NCI-H2227 treated with DMSO at 0.1 percent for 48 hours (cell line): ENCODE data around the gene KIF18B.
"Not testable (repeated sequence)": the region's sequence is repeated elsewhere in the genome, so short reads cannot be mapped to it uniquely, and the experiment has no call there.

ENCODE experiments used
- DNase-seq: peaks from one replicate; lab custom pipeline; 2025; lab: John Stamatoyannopoulos, UW

The KIF18B gene

DNA sequence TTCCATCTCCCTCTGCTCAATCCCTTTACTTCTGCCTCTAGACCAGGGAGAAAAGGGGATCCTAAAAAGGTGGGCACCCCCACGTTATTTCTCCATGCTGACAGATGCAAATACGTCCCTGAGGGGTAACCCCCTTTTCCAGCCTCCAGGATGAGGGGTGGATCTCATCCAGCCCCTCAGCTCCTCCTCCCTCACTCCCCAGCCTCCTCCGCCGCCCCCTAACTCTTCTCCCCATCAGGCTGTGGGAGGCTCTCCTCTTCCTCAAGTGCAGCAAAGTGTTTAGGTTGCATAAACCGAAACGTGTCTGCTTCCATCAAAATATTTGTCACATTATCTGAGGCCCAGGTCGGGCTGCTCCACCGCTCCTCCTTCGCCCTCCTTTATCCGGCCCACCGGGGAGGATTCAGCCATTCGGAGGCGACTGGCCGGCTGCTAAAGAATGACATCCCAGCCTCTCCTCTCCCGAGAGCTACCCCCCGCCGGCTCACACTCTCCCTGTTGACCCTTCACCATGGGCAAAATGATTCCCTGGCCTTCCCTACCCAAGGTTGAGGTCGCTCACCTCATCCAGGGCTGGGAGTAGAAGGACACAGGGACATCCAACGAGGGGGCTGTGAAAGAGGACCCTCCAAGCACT is 21.7 kb upstream of the KIF18B start:
- no peak for DNase-seq

DNA sequence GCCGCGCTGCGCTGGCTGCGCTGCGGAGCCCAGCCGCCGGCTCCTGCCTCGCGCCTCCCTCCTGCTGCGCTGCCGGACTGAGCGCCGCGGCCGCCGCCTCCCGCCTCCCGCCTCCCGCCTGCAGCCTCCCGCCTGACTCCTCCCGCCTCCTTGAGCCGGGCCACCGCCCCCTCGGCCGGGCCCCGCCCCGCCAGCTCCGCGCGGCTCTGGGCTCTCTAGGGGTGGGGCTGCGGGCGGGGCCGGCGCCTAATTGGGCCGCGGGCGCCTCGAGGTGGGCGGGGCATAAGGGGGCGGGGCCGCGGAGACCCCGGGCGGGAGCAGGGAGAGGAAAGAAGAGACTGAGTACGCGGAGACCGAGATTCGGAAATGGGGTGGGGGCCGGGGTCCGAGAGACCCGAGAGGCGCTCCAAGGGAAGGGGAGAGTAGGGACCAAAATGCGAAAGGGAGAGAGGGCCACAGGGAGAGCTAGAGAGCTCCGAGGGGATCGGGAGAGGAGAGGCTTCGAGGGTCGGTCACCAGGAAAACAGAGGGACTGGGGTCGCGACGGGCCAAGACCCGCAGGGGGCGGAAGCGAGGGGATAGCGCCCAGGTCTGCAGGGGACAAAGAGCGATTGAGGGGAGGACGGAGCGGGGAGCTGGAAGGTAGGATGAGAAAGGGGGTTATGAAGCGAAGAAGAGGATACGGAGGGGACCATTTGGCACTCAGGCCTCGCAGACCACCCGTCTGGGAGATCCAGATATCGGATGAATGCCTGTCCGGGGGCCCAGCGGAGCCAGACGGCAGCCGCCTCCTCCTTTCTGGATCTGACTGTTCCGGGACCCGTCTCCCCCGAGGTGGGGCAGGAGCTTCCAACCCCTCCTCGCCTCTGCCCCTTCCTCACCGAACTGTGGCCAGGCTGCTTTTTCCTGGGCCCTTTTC is 20.9 kb upstream of the KIF18B start, which contains the start of gene C1QL1:
C1QL1 (minus strand) TSS at position 79 of the 919 bp plus-strand sequence. CDS start 255 bp downstream, outside the sequence.
- DNase-seq, result peak; percentile 88

DNA sequence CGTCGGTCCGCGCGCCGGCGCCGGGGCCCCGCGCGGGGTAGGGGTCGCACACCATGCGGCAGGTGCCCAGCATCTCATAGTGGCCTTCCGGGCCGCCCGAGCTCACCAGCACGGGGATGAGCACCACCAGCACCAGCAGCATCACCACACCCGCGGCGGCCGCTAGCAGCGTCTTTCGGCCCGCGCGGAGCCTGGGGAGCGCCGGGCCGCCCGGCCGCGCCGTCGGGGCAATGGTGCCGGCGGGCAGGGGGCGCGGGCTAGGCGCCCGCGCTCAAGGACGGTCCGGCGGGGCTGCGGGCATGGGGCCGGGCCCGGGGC is 20.3 kb upstream of the KIF18B start:
- no peak for DNase-seq

DNA sequence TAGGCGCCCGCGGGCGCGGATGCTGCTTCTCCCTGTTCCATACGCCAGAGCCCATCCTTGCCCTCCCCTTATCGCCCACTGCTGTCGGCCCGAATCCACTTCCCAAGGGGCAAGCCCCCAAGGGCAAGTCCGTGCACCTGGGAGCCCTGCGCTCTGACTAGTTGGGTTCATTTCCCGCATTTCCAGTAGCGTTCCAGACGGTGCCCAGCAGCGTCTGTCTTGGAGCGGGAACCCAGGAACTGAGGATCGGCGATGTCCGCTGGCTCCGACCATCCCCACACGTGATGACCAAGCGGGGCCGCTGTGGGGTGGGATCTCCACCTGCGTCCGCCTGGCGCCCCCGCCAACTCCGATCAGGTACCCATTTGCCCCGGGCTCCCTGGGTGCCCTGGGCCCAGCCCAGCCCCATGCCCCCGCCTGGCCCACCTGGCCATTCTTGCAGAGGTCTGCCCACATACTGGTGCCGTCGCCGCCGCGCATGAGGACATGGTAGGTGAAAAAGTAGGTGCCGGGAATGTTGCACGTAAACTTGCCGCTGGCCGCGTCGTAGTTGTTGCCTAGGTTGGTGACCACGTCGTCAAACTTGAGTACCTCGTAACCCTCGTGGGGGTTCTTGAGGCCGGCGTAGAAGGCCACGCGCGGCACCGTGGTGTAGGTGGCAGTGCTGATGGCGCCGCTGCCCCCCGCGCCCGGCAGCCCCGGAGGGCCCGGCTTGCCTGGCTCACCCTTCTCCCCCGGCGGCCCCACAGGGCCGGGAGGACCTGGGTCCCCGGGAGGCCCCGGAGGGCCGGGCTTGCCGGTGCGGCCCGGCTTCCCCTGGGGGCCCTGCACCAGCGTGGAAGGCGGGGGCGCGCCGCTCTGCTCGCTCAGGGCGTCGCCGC is 19.7 kb upstream of the KIF18B start:
- no peak for DNase-seq

DNA sequence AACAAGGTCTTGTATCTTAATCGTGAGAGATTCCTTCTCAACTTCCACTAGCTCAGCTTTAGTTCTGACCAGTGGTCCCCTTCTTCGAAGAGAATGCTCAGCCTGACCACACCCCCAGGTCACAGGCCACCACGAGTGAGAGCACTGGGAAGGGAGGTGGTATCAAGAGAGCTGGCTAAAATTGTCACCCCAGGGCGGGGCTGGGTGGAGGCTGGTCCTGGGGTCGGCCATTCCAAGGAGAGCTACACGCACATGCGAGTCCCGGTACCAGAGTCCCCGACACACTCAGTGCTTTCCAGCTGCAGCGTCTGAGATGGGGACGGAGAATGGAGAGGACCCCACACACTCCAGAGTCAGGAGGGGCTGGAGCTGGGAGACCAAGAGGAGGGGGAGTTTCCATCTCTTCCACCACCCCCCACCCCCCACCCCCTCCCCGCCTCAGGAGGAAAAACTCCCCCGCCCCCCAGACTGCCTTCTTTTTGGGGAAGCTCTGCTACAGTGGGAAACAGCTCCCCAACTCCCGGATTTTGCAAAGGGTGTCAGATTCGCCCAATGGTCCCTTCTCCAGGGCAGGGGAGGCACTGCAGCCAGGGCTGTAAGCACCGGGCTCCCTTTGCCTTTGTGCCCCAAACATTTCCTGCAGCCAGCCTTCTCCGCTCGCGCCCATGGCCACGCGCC is 18.9 kb upstream of the KIF18B start:
- DNase-seq, result no peak

DNA sequence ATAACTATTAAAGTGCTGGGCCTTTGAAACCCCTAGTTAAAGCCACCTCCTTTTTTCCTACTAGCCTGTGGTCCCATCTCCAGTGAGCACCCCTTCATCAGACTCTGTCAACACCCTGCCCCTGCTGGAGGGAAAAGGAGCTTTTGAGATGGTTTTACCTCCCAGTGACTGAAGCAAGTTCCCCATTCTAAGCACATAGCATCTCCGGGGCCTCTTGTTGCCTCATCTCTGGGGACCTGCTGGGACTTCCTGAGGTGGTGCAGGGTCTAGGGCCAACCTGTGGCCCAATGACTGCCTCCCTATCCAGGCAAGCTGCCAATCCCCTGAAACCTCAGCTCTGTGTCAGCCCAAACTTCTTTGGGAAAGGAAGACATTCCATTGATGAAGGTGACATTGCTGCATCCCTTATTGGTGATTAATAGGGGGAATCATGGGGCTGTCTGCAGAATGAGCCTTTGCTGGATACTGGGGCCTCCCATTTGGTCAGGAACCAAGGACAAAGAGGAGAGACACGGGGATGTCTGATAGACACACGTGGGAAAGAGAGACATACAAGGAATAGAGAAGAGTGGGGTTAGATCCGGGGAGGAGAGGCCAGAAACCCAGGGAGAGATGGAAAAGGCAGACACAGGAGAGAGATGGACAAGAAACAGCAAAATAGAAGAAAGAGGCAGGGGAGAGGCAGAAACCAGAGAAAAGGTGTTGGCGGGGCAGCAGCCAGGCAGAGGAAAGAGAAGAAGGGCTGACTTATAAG is 18.1 kb upstream of the KIF18B start:
- no peak for DNase-seq

DNA sequence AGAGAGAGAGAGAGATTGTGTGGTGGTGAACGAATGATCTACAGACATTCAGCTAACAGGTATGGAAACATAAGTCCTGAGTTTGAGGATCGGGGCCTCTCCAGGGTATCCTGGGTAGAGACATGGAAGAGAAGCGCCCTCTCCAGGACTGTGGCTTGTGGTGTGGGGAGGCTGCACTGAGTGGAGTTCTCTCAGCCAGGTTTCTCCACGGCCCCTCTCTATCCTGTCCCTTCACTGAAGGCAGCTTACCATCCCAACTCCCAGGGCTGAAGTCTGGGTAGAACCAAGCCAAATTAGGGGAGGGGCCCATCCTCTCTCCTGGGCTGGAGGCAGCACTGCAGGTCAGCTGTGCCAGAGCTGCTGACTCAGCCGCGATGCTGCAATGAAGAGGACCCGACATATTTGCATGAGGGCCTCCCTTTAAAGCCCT is 14.4 kb upstream of the KIF18B start:
- DNase-seq, result no peak

DNA sequence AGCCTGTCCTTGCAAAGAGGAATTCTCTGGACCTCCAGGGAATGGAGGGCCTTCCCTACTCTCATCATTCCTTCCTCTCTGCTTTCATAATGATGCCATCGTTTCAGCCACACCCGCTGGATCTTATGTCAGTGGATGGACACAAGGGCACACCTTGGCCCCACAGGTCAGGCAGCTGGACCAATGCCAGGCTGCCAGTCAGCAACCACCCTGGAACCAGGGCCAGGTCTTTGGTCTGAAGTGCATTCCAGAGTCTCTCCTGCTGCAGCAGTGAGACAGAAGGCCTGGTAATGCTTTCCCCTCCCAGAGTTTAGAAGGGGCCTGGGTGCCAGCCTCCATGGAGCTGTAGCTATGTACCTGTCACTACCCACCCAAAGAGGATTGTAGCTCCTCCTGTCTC is 13.1 kb upstream of the KIF18B start:
- DNase-seq, result no peak

DNA sequence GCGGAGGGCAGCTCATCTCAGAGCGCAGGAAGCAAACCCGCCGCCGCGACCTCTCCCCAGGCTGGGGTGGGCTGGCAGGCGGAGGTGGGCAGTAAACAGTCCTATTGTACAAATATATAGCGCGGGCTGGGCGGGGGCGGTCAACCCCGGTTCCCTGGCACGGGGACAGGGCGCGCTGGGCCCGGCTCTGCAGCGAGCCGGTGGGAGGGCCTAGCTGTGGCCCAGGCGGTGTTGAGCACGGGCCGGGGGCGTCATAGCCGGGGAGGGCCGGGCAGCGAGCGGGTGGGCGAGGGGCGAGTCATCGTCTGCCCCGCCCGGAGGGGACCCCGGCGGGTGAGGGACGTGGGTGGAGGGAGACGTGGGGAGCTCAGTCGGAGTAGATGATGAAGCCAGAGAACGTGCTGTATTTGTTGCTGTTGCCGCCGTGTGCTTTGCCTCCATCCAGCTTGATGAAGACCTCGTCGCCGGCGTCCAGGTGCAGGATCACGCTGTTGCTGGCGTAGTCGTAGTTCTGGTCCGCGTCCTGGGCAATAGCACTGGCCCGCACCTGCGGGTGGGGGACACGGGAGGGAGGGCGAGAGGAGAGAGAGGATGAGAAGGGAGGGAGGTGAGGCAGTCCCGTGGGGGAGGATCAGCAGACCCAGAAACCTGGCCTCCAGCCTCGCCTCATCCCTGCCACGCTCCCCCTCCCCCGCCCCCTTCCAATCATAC is 12.4 kb upstream of the KIF18B start:
- no peak for DNase-seq

DNA sequence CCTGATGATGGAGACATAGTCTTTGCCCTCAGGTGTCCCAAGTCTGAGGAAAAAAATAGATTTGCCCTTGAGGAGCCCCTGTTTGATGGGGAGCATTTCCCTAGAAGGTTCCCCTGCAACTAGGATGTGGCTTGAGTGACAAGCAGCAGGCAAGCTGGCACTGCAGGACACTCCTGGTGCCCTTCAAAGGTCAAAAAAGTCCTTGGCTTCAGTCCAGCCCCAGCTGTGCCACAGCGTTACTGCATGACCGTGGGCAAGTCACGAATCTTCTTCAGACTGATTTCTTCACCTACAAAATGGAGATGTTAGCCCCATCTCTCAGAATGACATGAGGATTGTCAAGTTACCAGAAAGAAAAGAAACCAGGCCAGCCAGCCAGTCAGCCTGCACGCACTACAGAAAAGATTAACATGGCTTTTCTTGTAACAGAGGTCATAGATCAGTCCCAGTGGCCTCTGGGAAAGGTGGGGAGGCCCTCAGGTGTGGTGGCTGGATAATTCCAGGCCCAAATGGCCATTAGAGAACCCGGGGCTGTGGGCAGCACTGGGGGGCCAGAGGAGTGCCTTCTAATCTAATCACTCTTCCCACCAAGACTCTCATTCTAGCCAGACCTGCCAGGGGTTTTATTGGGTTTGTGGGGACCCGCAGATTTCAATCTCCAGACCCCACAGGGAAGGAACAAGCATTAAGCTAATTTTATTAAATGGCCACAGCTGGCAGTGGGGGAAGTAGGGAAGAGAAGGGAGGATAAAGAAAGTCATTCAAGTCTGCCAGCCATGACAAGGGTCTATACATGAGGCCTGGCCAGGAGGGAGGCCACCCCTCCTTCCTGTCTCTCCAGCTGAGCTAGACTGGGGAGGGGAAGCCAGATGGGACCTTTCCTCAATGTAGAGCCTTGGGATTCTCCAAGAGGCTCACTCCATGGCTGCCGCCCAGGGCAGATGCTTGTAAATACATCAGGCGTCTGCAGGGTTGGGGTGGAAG is 9.7 kb upstream of the KIF18B start:
- DNase-seq, result no peak

DNA sequence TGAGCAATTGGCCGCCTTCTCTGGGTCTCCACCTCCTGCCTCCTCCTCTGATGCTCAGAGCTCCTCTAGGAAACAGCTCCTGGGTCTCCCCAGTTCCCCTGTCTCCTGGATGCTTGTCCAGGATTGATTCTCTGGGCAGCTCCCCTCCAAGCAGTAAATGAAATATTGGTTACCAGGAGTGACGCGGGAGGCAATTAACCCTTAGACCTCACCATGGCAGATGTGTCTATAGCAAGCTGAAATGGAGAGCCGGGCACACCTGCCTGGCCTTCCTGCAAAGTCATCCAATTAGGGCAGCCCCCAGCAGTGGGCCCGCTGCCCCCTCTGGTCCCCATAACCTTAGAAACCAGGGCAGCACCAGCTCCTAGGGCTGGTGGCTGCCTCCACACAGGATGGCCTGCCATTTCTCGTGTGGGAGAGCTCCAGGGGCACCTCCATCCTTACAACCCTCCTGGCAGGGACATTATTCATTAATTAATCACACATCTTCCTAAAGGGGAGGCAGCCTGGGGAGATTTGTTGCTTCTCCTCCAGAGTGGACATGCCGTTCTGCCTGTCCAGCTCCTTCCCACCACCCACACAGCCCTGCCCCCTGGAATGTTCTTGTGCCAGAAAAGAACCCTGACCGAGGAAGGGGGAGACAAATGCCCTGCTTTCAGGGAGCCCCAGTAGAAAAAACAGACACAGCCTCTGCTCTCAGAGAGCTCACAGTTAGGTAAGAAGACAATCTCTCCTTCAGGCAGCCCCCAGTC is 8.3 kb upstream of the KIF18B start:
- DNase-seq, result no peak

DNA sequence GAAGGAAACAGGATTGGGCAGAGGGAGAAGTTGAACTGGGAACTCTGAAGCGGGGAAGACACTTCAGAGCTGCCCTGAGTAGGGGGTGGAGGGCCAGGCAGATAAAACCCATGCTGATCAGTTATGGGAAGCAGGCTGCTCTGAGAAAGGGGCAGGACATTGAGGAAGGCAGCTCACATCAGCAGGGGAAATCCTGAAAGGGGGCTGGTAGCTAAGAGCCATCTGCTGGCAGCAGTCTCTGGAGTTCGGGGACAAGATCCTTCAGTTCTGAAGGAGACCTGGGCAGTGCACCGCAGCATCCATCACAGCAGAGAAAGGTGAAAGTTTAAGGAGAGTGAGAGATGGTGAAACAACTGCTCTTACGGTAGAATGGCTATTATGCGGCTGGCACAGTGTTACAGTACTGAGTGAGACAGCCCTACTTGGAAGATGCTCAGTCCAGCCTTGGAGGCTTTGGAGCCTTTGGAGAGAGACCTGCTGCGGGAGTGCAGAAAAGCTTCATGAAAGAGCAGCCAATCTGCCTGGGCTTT is 5.4 kb upstream of the KIF18B start:
- DNase-seq, result no peak

DNA sequence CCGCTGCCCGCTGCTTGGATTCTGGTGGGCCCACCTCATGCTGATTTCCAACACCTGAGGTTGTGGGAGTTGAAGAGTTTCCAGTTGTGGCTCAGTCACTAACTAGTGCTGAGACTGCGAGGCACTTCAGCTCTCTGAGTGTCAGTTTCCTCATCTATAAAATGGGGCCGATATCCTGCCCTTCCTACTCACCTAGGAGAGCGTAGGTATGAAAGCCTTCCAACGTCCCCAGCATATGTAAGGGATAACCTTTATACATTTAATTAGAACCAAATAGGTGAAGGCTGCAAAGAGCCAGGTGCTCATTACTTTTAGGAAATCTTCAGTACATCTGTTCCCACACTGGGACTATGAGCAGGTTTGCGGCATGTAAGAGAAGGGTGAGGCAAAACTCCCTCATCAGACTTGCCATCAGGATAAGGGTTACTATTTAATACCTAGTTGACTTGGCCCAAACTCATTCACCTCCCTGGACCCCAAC is 782 bp upstream of the KIF18B start:
- no peak for DNase-seq

DNA sequence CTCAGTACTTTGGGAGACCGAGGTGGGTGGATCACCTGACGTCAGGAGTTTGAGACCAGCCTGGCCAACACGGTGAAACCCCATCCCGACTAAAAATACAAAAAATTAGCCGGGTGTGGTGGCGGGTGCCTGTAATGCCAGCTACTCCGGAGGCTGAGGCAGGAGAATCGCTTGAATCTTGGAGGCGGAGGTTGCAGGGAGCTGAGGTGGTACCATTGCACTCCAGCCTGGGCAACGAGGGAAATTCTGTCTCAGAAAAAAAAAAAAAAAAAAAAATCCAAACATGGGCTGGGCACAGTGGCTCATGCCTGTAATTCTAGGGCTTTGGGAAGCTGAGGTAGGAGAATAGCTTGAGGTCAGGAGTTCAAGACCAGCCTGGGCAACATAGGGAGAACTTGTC is 1.9 kb downstream of the KIF18B start:
- DNase-seq, result not testable (repeated sequence)

DNA sequence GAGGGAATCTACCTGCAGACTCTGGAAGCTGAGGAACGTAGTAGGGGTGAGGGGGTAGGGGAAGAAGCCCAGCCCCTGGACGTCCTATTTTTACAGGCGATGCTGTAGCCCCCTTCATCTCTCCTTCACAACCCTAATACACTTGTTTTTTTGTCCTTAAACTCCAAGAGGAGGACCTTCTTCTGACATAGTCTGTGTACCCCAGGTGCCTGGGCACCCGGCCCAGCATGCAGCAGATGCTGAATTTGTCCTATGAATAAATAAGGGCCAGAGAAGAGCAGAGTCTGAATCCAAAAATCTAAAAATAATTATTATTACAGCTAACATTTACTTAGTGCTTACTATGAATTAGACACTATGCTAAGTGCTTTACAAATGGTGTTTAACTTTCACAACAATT is 5.1 kb downstream of the KIF18B start:
- DNase-seq, result no peak

DNA sequence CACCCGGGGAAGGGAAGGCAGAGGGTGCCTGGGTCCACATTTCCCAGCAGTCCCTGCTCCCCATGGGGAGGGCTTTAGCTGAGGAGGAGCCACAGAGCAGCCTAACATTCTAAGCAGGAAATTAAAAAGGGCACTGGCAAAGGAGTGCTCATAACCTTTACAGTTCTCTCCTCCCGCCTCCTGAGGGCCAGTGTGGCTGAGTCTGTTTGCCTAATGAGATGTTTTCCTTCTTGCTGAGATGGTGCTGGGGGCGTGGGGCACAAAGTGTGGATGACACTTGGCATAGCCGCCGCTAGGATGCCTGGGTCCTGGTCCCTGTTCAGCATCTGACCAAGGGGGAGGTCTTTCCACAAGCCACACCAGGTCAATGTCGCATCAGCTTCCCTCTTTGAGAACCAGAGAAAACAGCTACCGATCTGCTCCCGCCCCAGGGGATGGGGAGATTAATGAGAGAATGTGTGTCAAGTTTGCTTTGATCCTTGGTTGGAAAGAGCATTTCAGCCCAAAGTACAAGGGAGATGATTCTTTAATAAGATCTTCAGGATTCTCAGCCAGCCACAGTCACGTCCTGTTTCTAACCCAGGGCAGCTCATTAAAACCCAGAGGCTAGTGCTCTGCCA is 5.8 kb downstream of the KIF18B start:
- DNase-seq, result no peak

DNA sequence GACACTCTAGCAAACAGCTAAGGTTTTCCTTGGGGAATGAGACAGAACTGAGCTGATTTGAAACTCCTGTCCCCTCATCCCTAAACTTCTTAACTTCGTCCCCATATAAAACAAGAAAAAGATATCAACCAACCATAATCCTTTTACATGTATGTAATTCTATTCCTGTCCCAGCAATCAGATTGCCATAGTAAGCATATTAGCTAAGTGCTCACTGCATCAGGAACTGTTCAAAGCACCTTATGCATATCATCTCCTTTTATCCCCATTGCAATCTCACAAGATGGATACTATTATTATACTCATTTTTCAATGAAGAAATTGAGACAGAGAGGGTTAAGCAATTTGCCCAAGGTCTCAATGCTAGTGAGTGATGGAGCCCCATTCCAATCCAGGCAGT is 6.8 kb downstream of the KIF18B start:
- DNase-seq, result no peak

DNA sequence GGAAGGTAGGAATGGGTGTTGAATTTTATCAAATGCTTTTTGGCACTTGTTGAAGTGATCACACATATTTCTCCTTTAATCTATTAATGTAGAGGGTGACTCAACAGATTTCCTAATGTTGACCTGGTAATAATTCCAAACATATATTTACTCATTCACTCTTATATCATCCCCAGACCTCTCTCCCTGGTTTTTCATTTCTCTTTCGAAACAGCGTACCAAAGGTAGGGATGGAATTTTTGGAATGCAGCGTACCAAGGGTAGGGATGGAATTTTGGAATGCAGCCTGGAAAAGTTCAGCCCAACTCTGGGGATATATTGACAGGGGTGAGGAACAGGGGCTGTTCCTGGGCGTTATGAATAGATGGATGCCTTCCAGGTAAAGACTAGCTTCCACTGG is 7.3 kb downstream of the KIF18B start:
- DNase-seq, result no peak
